ENCODE data around the gene HTR6.

DNA sequence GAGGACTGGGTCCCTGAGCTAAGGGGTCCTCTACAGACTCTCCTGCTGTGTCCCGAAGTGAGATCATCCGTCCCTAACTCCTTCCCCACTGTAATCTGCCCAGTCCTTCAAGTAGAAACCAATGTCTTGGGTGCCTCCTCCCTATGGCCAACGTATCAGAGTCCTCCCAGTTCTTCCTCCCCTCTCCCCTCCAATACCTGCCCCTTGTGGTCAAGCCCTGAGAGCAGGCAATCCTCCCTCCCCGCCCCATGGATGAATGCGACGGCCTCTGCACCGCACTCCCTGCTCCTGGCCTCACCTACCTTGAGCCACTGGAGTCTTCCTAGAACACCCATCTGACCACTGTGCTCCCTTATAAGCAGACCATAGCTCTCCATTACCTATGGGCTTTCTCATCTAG, 31.1 kb downstream of the HTR6 start:
- TF ChIP-seq POLR2A (IDR thresholded peaks at IDR 0.05): no peak
- TF ChIP-seq, protein P1, sequence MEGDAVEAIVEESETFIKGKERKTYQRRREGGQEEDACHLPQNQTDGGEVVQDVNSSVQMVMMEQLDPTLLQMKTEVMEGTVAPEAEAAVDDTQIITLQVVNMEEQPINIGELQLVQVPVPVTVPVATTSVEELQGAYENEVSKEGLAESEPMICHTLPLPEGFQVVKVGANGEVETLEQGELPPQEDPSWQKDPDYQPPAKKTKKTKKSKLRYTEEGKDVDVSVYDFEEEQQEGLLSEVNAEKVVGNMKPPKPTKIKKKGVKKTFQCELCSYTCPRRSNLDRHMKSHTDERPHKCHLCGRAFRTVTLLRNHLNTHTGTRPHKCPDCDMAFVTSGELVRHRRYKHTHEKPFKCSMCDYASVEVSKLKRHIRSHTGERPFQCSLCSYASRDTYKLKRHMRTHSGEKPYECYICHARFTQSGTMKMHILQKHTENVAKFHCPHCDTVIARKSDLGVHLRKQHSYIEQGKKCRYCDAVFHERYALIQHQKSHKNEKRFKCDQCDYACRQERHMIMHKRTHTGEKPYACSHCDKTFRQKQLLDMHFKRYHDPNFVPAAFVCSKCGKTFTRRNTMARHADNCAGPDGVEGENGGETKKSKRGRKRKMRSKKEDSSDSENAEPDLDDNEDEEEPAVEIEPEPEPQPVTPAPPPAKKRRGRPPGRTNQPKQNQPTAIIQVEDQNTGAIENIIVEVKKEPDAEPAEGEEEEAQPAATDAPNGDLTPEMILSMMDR (IDR thresholded peaks at IDR 0.05): no peak
- no peak for TF ChIP-seq POLR2AphosphoS5 (IDR thresholded peaks at IDR 0.05)
